Panc1 (cell line): Measurements from ENCODE around the gene KCNA5.

Experiments used
- CTCF ChIP-seq: fragments of 450-650 bp; IDR thresholded peaks from 2 replicates; pipeline ENCODE4 v1.5.1; 2017; ENCODE audit warnings: mild to moderate bottlenecking
- POLR2AphosphoS5 ChIP-seq: IDR thresholded peaks from 2 replicates; pipeline ENCODE4 v1.6.1; 2012; ENCODE audit warnings: mild to moderate bottlenecking, low read depth, low read length, moderate library complexity
- REST ChIP-seq, 2 experiments: IDR thresholded peaks; 2 replicates each; pipeline ENCODE4 v1.6.1; 2011 to 2012; ENCODE audit warnings: low read depth in 2 of 2, control low read depth in 1 of 2, low read length in 1 of 2, mild to moderate bottlenecking in 1 of 2, moderate library complexity in 1 of 2; ENCODE audit not compliant: insufficient read depth in 1 of 2
- SIN3A ChIP-seq: IDR thresholded peaks from 2 replicates; pipeline ENCODE4 v1.6.1; 2012; ENCODE audit warnings: low read depth, mild to moderate bottlenecking, low read length, moderate library complexity, borderline replicate concordance; ENCODE audit not compliant: insufficient read depth

GRCh38 chr12:5068126-5068525 is 24.4 kb downstream of the KCNA5 start:
- TF ChIP-seq CTCF, result no peak
- no peak for TF ChIP-seq SIN3A
- TF ChIP-seq REST (IDR thresholded peaks at IDR 0.05; ENCODE audit: insufficient read depth in 1 of 2, low read depth in 2 of 2, low read length in 1 of 2), result no peak
- no peak for TF ChIP-seq POLR2AphosphoS5
